Fibroblast of pulmonary artery (primary cell): ENCODE data around the gene BIN1.

ENCODE experiments used
- DNase-seq: peaks from one replicate; pipeline ENCODE4 v3.0.0-alpha.2; 2010; ENCODE audit warnings: low read depth
- H3K4me3 ChIP-seq: replicated peaks from 2 replicates; pipeline ENCODE4 v1.5.1; 2011; ENCODE audit warnings: low read depth, mild to moderate bottlenecking, control low read depth, low read length, moderate library complexity
- CTCF ChIP-seq: IDR thresholded peaks from 2 replicates; pipeline ENCODE4 v1.5.1; 2011; ENCODE audit warnings: mild to moderate bottlenecking, control low read depth, low read length, inconsistent platforms; ENCODE audit errors: missing control alignments

The BIN1 gene

GRCh38 chr2:127090281-127091120, 16.5 kb downstream of the BIN1 start:
- DNase-seq, result no peak
- H3K4me3 ChIP-seq, result no peak overlapping the region
- no peak for TF ChIP-seq CTCF

- DNase-seq, result no peak
- TF ChIP-seq CTCF, result no peak
- no peak overlapping the region for H3K4me3 ChIP-seq
These were observed 17.3 kb downstream of the BIN1 start for GRCh38 chr2:127089478-127090235.

GRCh38 chr2:127088706-127089105, 18.2 kb downstream of the BIN1 start:
- no peak overlapping the region for H3K4me3 ChIP-seq
- TF ChIP-seq CTCF, result no peak
- DNase-seq, result no peak

GRCh38 chr2:127087791-127088495, 19.0 kb downstream of the BIN1 start:
- H3K4me3 ChIP-seq, result no peak overlapping the region
- TF ChIP-seq CTCF, result no peak
- DNase-seq, result no peak

- peak; percentile 93 for DNase-seq
- no peak for TF ChIP-seq CTCF
- peak overlapping the region; percentile 30 for H3K4me3 ChIP-seq
These were observed 19.8 kb downstream of the BIN1 start for GRCh38 chr2:127086990-127087790.

- peak; percentile 61 for DNase-seq
- no peak for TF ChIP-seq CTCF
- H3K4me3 ChIP-seq, result no peak overlapping the region
These were observed 21.7 kb downstream of the BIN1 start for GRCh38 chr2:127085317-127085681.
